Left lung (tissue), 10 donors: ENCODE measurements around the gene GPHA2. TPM values are rescaled to one million over a fixed set of nuclear protein-coding genes. Genes with fewer than 3 reads are reported as not detected.

Experiments
- ATAC-seq: fragments of 200-7000 bp; cut with Tn5 transposase; one replicate; pipeline ENCODE4 v1.9.1; 2020; ENCODE audit warnings: moderate library complexity
- DNase-seq, 4 donors: peaks; one replicate each; pipeline ENCODE4 v3.0.0-alpha.2; 2013 to 2020
- H3K27ac ChIP-seq, 2 donors: fragments of 200-600 bp; sonication (generic) in 1 of 2; one replicate each; pipeline versions ENCODE4 v1.5.0 to v1.8.0; 2020 to 2021
- H3K27me3 ChIP-seq, 2 donors: fragments of 200-600 bp; sonication (generic) in 1 of 2; one replicate each; pipeline versions ENCODE4 v1.5.0 to v1.8.0; 2020 to 2021
- H3K36me3 ChIP-seq, 2 donors: fragments of 200-600 bp; sonication (generic) in 1 of 2; one replicate each; pipeline versions ENCODE4 v1.5.0 to v1.8.0; 2020 to 2021
- H3K4me1 ChIP-seq, 2 donors: fragments of 200-600 bp; one replicate each; pipeline ENCODE4 v1.8.0; 2021
- H3K4me3 ChIP-seq, 2 donors: fragments of 200-600 bp; sonication (generic) in 1 of 2; one replicate each; pipeline versions ENCODE4 v1.5.0 to v1.8.0; 2020 to 2021; ENCODE audit warnings: mild to moderate bottlenecking in 1 of 2
- H3K9me3 ChIP-seq, 2 donors: fragments of 200-600 bp; sonication (generic) in 1 of 2; one replicate each; pipeline versions ENCODE4 v1.5.0 to v1.8.0; 2020 to 2021
- intact Hi-C, 2 donors: fragments of 100-400 bp; cut with DNase I; formaldehyde crosslinking; loops; one replicate each; pipeline versions ENCODE4 v1.11.2 to v1.14.2; 2022
- polyA plus RNA-seq, 6 donors: library from polyadenylated mRNA; unstranded; fragments of 120-200 nt; gene quantifications; one replicate each; pipeline ENCODE4 v1.2.1, GENCODE V29; 2013; ENCODE audit not compliant: insufficient read length in 6 of 6
- total RNA-seq, 2 donors: library from RNA; stranded (reverse); fragmentation: NEBNext Ultra II Directional; extraction: Animal tissue kit (Norgen Biotek cat#: 25700); gene quantifications; one replicate each; pipeline ENCODE4 v1.2.1, GENCODE V29; 2021
- TF ChIP-seq, protein P1 (sequence below), 2 donors: fragments of 200-600 bp; sonication (generic) in 1 of 2; IDR thresholded peaks; one replicate each; pipeline versions ENCODE4 v1.5.0 to v1.8.0; 2021; ENCODE audit warnings: antibody characterized with exemption in 2 of 2
- donor health status: DM: no; HTN: yes; CAD: no.
- donor health status: DM: no; HTN: no; CAD: no.

The GPHA2 gene
- total and polyA plus RNA-seq, 8 donors: 0.25 to 0.60 (median 0.49) TPM; not detected in 5

GRCh38 chr11:64913171-64913727 lies 22.4 kb downstream of the GPHA2 start:
- ATAC-seq (no peak), DNase-seq (no peak)
- H3K27me3 ChIP-seq: no peaks in the 10 kb centered on the region
- no peaks in the 10 kb centered on the region for H3K9me3 ChIP-seq
- peaks cover 0 to 61% of the 10 kb centered on the region in 2 donors for H3K36me3 ChIP-seq
- H3K4me1 ChIP-seq: peaks cover 15 to 26% of the 10 kb centered on the region in 2 donors
- TF ChIP-seq, protein P1, sequence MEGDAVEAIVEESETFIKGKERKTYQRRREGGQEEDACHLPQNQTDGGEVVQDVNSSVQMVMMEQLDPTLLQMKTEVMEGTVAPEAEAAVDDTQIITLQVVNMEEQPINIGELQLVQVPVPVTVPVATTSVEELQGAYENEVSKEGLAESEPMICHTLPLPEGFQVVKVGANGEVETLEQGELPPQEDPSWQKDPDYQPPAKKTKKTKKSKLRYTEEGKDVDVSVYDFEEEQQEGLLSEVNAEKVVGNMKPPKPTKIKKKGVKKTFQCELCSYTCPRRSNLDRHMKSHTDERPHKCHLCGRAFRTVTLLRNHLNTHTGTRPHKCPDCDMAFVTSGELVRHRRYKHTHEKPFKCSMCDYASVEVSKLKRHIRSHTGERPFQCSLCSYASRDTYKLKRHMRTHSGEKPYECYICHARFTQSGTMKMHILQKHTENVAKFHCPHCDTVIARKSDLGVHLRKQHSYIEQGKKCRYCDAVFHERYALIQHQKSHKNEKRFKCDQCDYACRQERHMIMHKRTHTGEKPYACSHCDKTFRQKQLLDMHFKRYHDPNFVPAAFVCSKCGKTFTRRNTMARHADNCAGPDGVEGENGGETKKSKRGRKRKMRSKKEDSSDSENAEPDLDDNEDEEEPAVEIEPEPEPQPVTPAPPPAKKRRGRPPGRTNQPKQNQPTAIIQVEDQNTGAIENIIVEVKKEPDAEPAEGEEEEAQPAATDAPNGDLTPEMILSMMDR (IDR thresholded peaks at IDR 0.05): no peak
- H3K4me3 ChIP-seq: no peak overlapping the region
- intact Hi-C loops: no loop called here
- H3K27ac ChIP-seq: no peak overlapping the region

DNA sequence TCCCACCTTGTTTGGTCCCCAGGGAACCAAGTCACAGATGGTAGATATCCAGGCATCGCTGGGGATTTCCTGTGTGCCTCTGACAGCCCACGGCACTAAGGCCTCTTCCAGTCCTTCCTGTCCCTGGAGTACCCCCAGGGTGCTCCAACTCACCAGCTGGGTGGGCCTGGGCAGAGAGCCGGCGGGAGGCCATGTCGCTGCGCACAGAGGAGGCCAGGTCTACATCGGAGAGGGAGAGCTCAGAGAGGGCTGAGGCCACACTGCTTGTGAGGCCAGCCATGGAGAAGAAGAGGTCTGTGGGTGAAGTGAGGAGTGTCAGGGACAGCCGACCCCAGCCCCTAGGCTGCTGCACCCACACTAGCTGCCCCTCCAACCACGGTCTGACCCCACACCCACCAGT lies 24.0 kb downstream of the GPHA2 start:
- DNase-seq (no peak), ATAC-seq (no peak)
- H3K4me3 ChIP-seq: no peak overlapping the region
- TF ChIP-seq, protein P1 (IDR thresholded peaks at IDR 0.05): no peak
- no peaks in the 10 kb centered on the region for H3K9me3 ChIP-seq
- H3K4me1 ChIP-seq: peaks cover 10 to 16% of the 10 kb centered on the region in 2 donors
- no peaks in the 10 kb centered on the region for H3K27me3 ChIP-seq
- intact Hi-C loops: no loop called here
- H3K27ac ChIP-seq: no peak overlapping the region
- peaks cover 0 to 76% of the 10 kb centered on the region in 2 donors for H3K36me3 ChIP-seq

DNA sequence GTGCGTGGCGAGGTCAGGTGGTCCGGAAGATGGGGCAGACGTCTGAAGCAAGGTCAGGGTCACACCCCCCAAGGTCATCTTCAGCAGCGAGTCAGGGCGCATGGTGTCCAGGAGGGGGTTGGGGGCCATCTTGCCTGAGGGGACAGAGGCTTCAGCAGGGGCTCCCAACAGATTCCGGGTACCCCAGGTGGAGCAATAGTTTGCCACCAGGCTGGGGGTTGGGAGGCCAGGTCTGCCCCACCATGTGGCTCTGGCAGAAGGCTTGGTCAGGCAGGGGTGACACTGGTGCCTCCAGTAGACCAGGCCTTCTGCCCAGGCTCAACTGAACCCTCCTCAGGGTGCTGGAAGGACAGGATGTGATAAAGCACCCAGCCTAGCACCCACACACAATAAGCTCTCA lies 24.6 kb downstream of the GPHA2 start:
- Histone ChIP-seq H3K9me3 (no peaks in the 10 kb centered on the region), H3K36me3 (peaks cover 0 to 82% of the 10 kb centered on the region in 2 donors), H3K27me3 (no peaks in the 10 kb centered on the region), H3K4me1 (peaks cover 8 to 12% of the 10 kb centered on the region in 2 donors), H3K4me3 (no peak overlapping the region), H3K27ac (no peak overlapping the region)
- intact Hi-C loops: no loop called here
- ATAC-seq (no peak), DNase-seq (no peak)
- TF ChIP-seq, protein P1 (IDR thresholded peaks at IDR 0.05): no peak

DNA sequence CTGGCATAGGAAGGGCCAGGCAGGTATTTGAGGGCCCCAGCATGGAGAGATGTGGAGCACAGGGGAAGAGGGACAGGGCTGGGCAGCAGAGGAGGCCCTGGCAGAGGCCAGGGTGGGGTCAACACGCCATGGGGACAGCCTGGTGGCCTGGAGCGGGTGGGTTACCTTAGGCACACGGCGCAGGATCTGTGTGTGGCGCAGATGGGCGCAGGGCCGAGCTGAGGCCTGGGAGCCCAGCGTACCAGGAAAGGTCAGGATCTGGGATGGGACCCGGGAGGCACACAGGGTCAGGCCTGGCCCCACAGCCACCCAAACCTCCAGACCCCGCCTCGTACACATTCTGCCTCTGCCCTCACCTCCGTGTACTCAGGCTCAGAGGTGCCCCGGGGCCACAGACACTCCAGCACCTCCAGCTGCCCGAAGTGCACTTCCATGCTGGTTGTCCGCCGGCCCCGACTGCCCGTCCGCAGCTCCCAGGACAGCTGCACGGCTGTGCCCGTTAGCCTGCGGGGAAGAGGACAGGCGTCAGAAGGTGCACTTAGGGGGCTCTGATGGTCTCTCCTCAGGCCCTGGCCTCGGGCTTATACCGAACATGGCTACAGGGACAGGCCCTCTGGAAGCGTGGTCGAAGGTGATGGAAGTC lies 25.1 kb downstream of the GPHA2 start:
- peaks cover 3 to 6% of the 10 kb centered on the region in 2 donors for H3K4me1 ChIP-seq
- no peaks in the 10 kb centered on the region for H3K27me3 ChIP-seq
- no peaks in the 10 kb centered on the region for H3K9me3 ChIP-seq
- no peak overlapping the region for H3K27ac ChIP-seq
- ATAC-seq: no peak
- no peak for DNase-seq
- TF ChIP-seq, protein P1 (IDR thresholded peaks at IDR 0.05): no peak
- no peak overlapping the region for H3K4me3 ChIP-seq
- intact Hi-C loops: no loop called here
- peaks cover 0 to 87% of the 10 kb centered on the region in 2 donors for H3K36me3 ChIP-seq

GRCh38 chr11:64909653-64910343 lies 25.9 kb downstream of the GPHA2 start:
- intact Hi-C loops: no loop called here
- DNase-seq: no peak
- no peak for ATAC-seq

More at GRCh38 chr11:64909653-64910343, 25.9 kb downstream of the GPHA2 start:
- Histone ChIP-seq H3K9me3 (no peaks in the 10 kb centered on the region), H3K27ac (no peak overlapping the region), H3K4me1 (no peaks in the 10 kb centered on the region), H3K4me3 (no peak overlapping the region), H3K27me3 (no peaks in the 10 kb centered on the region), H3K36me3 (peaks cover 0 to 95% of the 10 kb centered on the region in 2 donors)
- TF ChIP-seq, protein P1 (IDR thresholded peaks at IDR 0.05): no peak
